ENCODE data around the gene CHAD.
"Not testable (repeated sequence)": the region's sequence is repeated elsewhere in the genome, so short reads cannot be mapped to it uniquely, and the experiment has no call there.

CHAD gene

GRCh38 chr17:50419577-50419976 lies 49.1 kb downstream of the CHAD start:
- WGBS (ENCODE audit: insufficient coverage), result 100% methylated on average over 9 of the region's 10 CpGs

GRCh38 chr17:50414808-50415207 lies 53.9 kb downstream of the CHAD start:
- 95% methylated on average over 3 of the region's 3 CpGs for WGBS (ENCODE audit: insufficient coverage)
- ChIA-PET POLR2A (no interaction called here), CTCF (no interaction called here)
- H3K27me3 ChIP-seq (replicated peaks in 2 of 5; ENCODE audit: control insufficient read depth in 4 of 5, insufficient read depth in 5 of 5, low read length in 4 of 5), result no peaks in the 10 kb centered on the region
- H3K4me3 ChIP-seq (ENCODE audit: control insufficient read depth in 1 of 7, extremely low read depth in 1 of 7, insufficient read depth in 4 of 7, low read depth in 2 of 7, low read length in 6 of 7), result no peak overlapping the region
- H3K36me3 ChIP-seq (ENCODE audit: control insufficient read depth in 4 of 4, insufficient read depth in 4 of 4, low read length in 3 of 4), result no peaks in the 10 kb centered on the region
- H3K27ac ChIP-seq (ENCODE audit: insufficient read depth in 1 of 2, low read depth in 1 of 2, low read length in 2 of 2, poor library complexity in 1 of 2, severe bottlenecking in 2 of 2), result no peak overlapping the region
- H3K4me1 ChIP-seq (ENCODE audit: control extremely low read depth in 1 of 4, control insufficient read depth in 4 of 4, insufficient read depth in 4 of 4, low read length in 3 of 4), result no peaks in the 10 kb centered on the region
- H3K9me3 ChIP-seq (ENCODE audit: control extremely low read depth in 1 of 5, control insufficient read depth in 4 of 5, insufficient read depth in 2 of 5, low read depth in 1 of 5, low read length in 4 of 5), result no peaks in the 10 kb centered on the region
- no peak for DNase-seq

More at GRCh38 chr17:50419577-50419976, 49.1 kb downstream of the CHAD start:
- H3K27me3 ChIP-seq (replicated peaks in 2 of 5; ENCODE audit: control insufficient read depth in 4 of 5, insufficient read depth in 5 of 5, low read length in 4 of 5); H3K4me3 ChIP-seq (ENCODE audit: control insufficient read depth in 1 of 7, extremely low read depth in 1 of 7, insufficient read depth in 4 of 7, low read depth in 2 of 7, low read length in 6 of 7); H3K27ac ChIP-seq (ENCODE audit: insufficient read depth in 1 of 2, low read depth in 1 of 2, low read length in 2 of 2, poor library complexity in 1 of 2, severe bottlenecking in 2 of 2); H3K36me3 ChIP-seq (ENCODE audit: control insufficient read depth in 4 of 4, insufficient read depth in 4 of 4, low read length in 3 of 4); POLR2A ChIA-PET; H3K9me3 ChIP-seq (ENCODE audit: control extremely low read depth in 1 of 5, control insufficient read depth in 4 of 5, insufficient read depth in 2 of 5, low read depth in 1 of 5, low read length in 4 of 5); DNase-seq; CTCF ChIA-PET: not testable (repeated sequence)
- H3K4me1 ChIP-seq (ENCODE audit: control extremely low read depth in 1 of 4, control insufficient read depth in 4 of 4, insufficient read depth in 4 of 4, low read length in 3 of 4), result peaks cover 6 to 29% (median 20%) of the 10 kb centered on the region in 4 experiments

Data from common myeloid progenitor, CD34-positive (primary cell).